Stimulated activated naive CD8-positive, alpha-beta T cell treated with anti-CD3 and anti-CD28 coated beads, Interleukin-15, Interleukin-2, amounts not matched to agents 100 U/mL and 50 U/mL, for 24 hours (primary cell): Measurements from ENCODE around the gene HAPLN2.
A peak's percentile ranks its signal among the peaks of the same experiment; 100 is the strongest.
"Not testable (repeated sequence)": the region's sequence is repeated elsewhere in the genome, so short reads cannot be mapped to it uniquely, and the experiment has no call there.

Source experiments
- ATAC-seq: fragments of 150-1000 bp; cut with Tn5 transposase; one replicate; pipeline ENCODE4 v1.10.0; 2021
- DNase-seq: peaks from one replicate; pipeline ENCODE4 v3.0.0; 2021

Gene HAPLN2

GRCh38 chr1:156618853-156619581 is at the start of gene HAPLN2:
HAPLN2 (plus strand) TSS chr1:156619415; CDS start chr1:156623491, 4,076 bp downstream.
- ATAC-seq (no peak), DNase-seq (no peak)

- ATAC-seq (peak; percentile 67), DNase-seq (no peak)
These were observed 47.9 kb upstream of the HAPLN2 start for GRCh38 chr1:156571261-156571852.

GRCh38 chr1:156571919-156572662 is 47.1 kb upstream of the HAPLN2 start, which contains the start of gene IQGAP3:
IQGAP3 (minus strand) TSS chr1:156572565; CDS start chr1:156572529, 36 bp downstream.
- ATAC-seq, result peak; percentile 94
- DNase-seq, result peak; percentile 80

GRCh38 chr1:156572663-156573018 is 46.6 kb upstream of the HAPLN2 start:
- no peak for DNase-seq
- ATAC-seq, result no peak

GRCh38 chr1:156574039-156574633 is 45.1 kb upstream of the HAPLN2 start:
- ATAC-seq, result no peak
- no peak for DNase-seq

GRCh38 chr1:156577550-156577949 is 41.7 kb upstream of the HAPLN2 start:
- DNase-seq (no peak), ATAC-seq (no peak)

GRCh38 chr1:156578055-156578454 is 41.2 kb upstream of the HAPLN2 start:
- no peak for DNase-seq
- ATAC-seq, result no peak

GRCh38 chr1:156579472-156579871 is 39.7 kb upstream of the HAPLN2 start, which contains the start of gene TTC24:
TTC24 (plus strand) TSS chr1:156579723; CDS start chr1:156581365, 1,642 bp downstream.
- no peak for ATAC-seq
- DNase-seq, result no peak

- ATAC-seq (peak; percentile 74), DNase-seq (peak; percentile 70)
These were observed 37.4 kb upstream of the HAPLN2 start for GRCh38 chr1:156581661-156582387.

GRCh38 chr1:156582388-156583017 is 36.7 kb upstream of the HAPLN2 start:
- ATAC-seq (peak; percentile 73), DNase-seq (peak; percentile 58)

- DNase-seq (peak; percentile 84), ATAC-seq (no peak)
These were observed 35.2 kb upstream of the HAPLN2 start for GRCh38 chr1:156583821-156584622.

GRCh38 chr1:156584813-156585212 is 34.4 kb upstream of the HAPLN2 start:
- DNase-seq (peak; percentile 21), ATAC-seq (no peak)

GRCh38 chr1:156586323-156586722 is 32.9 kb upstream of the HAPLN2 start:
- no peak for DNase-seq
- no peak for ATAC-seq

GRCh38 chr1:156586892-156587477 is 32.2 kb upstream of the HAPLN2 start:
- ATAC-seq, result no peak
- no peak for DNase-seq

- not testable (repeated sequence) for ATAC-seq, DNase-seq
These were observed 31.3 kb upstream of the HAPLN2 start for GRCh38 chr1:156587927-156588326.

- DNase-seq (no peak), ATAC-seq (no peak)
These were observed 29.7 kb upstream of the HAPLN2 start for GRCh38 chr1:156589546-156589945.

GRCh38 chr1:156590326-156591180 is 28.7 kb upstream of the HAPLN2 start:
- DNase-seq, result no peak
- ATAC-seq, result no peak

GRCh38 chr1:156591181-156591431 is 28.1 kb upstream of the HAPLN2 start:
- no peak for DNase-seq
- peak; percentile 3 for ATAC-seq

GRCh38 chr1:156591432-156592157 is 27.6 kb upstream of the HAPLN2 start, which contains the start of gene NAXE:
NAXE (plus strand) TSS chr1:156591776; CDS start chr1:156591805, 29 bp downstream.
- ATAC-seq (peak; percentile 89), DNase-seq (peak; percentile 79)
